ENCODE results near the gene COL9A3.

The COL9A3 gene

DNA sequence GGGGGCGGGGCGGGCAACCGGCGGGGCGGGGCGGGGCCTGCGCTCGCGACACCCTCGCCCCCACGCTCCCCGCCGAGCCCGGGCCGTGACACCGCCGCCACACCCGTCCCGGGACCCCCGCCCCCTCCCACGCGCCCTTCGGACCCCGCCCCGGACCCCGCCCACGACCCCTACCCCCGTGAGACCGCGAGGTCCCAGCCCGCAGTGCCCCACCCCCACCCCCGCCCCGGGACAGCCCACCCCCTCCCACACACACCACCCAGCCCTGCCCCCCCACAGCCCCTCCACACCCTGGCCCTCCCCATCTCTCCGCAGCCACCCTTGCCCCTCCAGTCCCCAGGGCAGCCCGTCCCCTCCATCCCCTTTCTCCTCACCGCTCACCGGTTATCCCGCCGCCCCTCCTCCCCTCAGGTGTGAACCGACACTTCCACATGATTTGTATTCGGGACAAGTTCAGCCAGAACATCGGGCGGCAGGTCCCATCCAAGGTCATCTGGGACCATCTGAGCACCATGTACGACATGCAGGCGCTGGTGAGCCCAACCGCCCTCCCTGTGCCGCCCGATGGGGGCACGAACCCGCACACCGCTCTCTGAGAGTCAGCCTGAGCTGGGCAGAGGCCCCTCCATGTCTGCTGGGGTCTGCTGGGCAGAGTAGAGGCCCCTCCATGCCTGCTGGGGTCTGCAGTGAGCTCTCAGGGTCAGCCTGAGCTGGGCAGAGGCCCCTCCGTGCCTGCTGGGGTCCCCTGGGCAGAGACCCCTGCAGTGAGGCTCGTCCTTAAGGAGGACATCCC, 20.0 kb upstream of the COL9A3 start:
- peak overlapping the region; percentile 57 for H3K9ac ChIP-seq (ENCODE audit: low read length)
- H3K36me3 ChIP-seq (ENCODE audit: low read length) = no peaks in the 10 kb centered on the region
- H4K20me1 ChIP-seq (ENCODE audit: low read depth, low read length) = no peaks in the 10 kb centered on the region
- no peaks in the 10 kb centered on the region for H3K9me3 ChIP-seq (ENCODE audit: insufficient read depth, low read length)
- no peaks in the 10 kb centered on the region for H3K79me2 ChIP-seq (ENCODE audit: insufficient read depth, low read length)
- peak overlapping the region; percentile 72 for H3K4me2 ChIP-seq (ENCODE audit: low read depth, low read length, poor library complexity, severe bottlenecking)
- H3K27ac ChIP-seq (ENCODE audit: low read depth, low read length) = peak overlapping the region; percentile 84
- H2AFZ ChIP-seq (ENCODE audit: low read depth, low read length, severe bottlenecking) = no peak overlapping the region
- peak overlapping the region; percentile 73 for H3K4me3 ChIP-seq (ENCODE audit: insufficient read depth, low read length, poor library complexity, severe bottlenecking)
- H3K27me3 ChIP-seq (ENCODE audit: low read length) = no peaks in the 10 kb centered on the region
- no peaks in the 10 kb centered on the region for H3K9me2 ChIP-seq (replicated peaks; ENCODE audit: insufficient read depth, low read length)
- TF ChIP-seq EZH2phosphoT487 (conservative IDR thresholded peaks at IDR 0.05; ENCODE audit: low read length) = no peak
- TF ChIP-seq, protein P1, sequence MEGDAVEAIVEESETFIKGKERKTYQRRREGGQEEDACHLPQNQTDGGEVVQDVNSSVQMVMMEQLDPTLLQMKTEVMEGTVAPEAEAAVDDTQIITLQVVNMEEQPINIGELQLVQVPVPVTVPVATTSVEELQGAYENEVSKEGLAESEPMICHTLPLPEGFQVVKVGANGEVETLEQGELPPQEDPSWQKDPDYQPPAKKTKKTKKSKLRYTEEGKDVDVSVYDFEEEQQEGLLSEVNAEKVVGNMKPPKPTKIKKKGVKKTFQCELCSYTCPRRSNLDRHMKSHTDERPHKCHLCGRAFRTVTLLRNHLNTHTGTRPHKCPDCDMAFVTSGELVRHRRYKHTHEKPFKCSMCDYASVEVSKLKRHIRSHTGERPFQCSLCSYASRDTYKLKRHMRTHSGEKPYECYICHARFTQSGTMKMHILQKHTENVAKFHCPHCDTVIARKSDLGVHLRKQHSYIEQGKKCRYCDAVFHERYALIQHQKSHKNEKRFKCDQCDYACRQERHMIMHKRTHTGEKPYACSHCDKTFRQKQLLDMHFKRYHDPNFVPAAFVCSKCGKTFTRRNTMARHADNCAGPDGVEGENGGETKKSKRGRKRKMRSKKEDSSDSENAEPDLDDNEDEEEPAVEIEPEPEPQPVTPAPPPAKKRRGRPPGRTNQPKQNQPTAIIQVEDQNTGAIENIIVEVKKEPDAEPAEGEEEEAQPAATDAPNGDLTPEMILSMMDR (IDR thresholded peaks at IDR 0.05; ENCODE audit: insufficient read depth, low read length, poor library complexity, severe bottlenecking) = no peak
- peaks cover 19% of the 10 kb centered on the region for H3F3A ChIP-seq (ENCODE audit: insufficient read depth)

DNA sequence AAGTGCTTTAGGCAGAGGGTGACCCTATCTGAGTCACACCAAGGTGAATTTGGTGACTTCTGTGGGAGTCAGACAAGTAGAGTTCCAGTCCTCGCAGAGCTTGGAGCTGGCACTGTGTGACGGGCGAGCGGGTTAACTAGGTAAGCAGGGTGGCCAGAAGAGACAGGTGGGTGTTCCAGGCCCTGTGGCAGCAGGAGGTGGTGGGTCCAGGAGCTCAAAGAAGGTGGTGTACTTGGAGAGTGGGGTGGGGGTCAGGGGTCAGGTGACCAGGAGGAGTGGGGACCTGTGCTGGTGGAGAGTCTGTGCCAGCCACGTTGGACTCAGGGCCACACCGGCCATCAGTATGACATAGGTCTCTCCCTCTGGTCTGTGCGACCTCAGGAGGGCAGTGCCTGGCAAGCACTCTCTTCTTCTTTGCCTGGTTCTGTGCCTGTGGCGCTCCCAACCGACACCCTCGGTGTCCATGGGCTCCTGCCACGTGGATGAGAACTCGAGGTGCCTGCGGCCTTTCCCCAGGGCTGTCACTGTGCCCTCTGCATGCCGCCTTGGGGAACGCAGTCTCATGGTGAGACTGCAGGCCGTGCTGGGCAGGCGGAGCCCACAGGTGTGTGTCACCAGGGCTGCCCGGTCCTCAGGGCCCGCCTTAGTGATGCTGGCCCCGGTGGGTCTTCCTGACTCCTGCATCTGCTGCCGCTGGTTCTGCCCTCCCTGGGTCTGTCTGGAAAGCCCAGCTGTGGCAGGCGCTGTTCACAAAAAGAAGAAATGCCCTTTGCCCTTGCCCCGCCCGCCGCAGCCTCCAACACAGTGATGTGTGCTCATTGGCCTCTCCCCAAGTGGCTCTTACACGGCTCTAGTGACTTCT, 18.9 kb upstream of the COL9A3 start:
- Histone ChIP-seq H3K79me2 (ENCODE audit: insufficient read depth, low read length) (no peaks in the 10 kb centered on the region), H3K27ac (ENCODE audit: low read depth, low read length) (no peak overlapping the region), H2AFZ (ENCODE audit: low read depth, low read length, severe bottlenecking) (no peak overlapping the region), H3K9me3 (ENCODE audit: insufficient read depth, low read length) (no peaks in the 10 kb centered on the region), H3K9ac (ENCODE audit: low read length) (peak overlapping the region; percentile 57; the same call in 1 of the 2 replicates), H3K9me2 (replicated peaks; ENCODE audit: insufficient read depth, low read length) (no peaks in the 10 kb centered on the region), H3K27me3 (ENCODE audit: low read length) (no peaks in the 10 kb centered on the region), H3K4me3 (ENCODE audit: insufficient read depth, low read length, poor library complexity, severe bottlenecking) (no peak overlapping the region), H3F3A (ENCODE audit: insufficient read depth) (peaks cover 19% of the 10 kb centered on the region), H3K36me3 (ENCODE audit: low read length) (no peaks in the 10 kb centered on the region), H4K20me1 (ENCODE audit: low read depth, low read length) (no peaks in the 10 kb centered on the region), H3K4me2 (ENCODE audit: low read depth, low read length, poor library complexity, severe bottlenecking) (no peak overlapping the region)
- TF ChIP-seq, protein P1 (IDR thresholded peaks at IDR 0.05; ENCODE audit: insufficient read depth, low read length, poor library complexity, severe bottlenecking) = no peak
- TF ChIP-seq EZH2phosphoT487 (conservative IDR thresholded peaks at IDR 0.05; ENCODE audit: low read length) = no peak

DNA sequence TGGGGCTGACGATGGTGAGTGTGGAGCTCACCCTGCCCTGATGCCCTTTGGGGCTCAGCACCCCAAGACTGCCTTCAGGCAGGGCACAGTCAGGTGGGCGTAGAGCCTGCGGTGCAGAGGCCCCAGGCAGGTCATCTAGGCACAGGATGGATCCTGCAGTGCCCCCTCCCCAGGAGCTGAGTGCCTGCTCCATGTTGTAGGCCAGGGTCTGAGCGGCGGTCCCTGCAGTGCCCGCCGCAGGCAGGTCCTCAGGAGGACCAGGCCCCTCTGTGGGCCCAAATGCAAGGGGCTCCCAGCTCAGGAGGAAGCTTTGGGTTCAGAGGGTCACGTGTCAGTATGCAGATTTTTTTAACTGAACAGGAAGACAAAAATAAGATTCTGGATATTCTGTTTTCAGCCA, 17.8 kb upstream of the COL9A3 start:
- Histone ChIP-seq H2AFZ (ENCODE audit: low read depth, low read length, severe bottlenecking) (no peak overlapping the region), H3K4me3 (ENCODE audit: insufficient read depth, low read length, poor library complexity, severe bottlenecking) (no peak overlapping the region), H3F3A (ENCODE audit: insufficient read depth) (peaks cover 23% of the 10 kb centered on the region), H3K4me2 (ENCODE audit: low read depth, low read length, poor library complexity, severe bottlenecking) (no peak overlapping the region), H4K20me1 (ENCODE audit: low read depth, low read length) (no peaks in the 10 kb centered on the region), H3K27me3 (ENCODE audit: low read length) (no peaks in the 10 kb centered on the region), H3K79me2 (ENCODE audit: insufficient read depth, low read length) (no peaks in the 10 kb centered on the region), H3K9me2 (replicated peaks; ENCODE audit: insufficient read depth, low read length) (no peaks in the 10 kb centered on the region), H3K27ac (ENCODE audit: low read depth, low read length) (no peak overlapping the region), H3K9ac (ENCODE audit: low read length) (no peak overlapping the region), H3K9me3 (ENCODE audit: insufficient read depth, low read length) (no peaks in the 10 kb centered on the region), H3K36me3 (ENCODE audit: low read length) (no peaks in the 10 kb centered on the region)
- TF ChIP-seq, protein P1 (IDR thresholded peaks at IDR 0.05; ENCODE audit: insufficient read depth, low read length, poor library complexity, severe bottlenecking) = no peak
- no peak for TF ChIP-seq EZH2phosphoT487 (conservative IDR thresholded peaks at IDR 0.05; ENCODE audit: low read length)

All from SU-DHL-6 (cell line).